Amniotic stem cell (primary cell): ENCODE measurements around the gene MAP4K1.

Experiments used
- DNase-seq: peaks from one replicate; lab custom pipeline; 2025; lab: John Stamatoyannopoulos, UW

Gene MAP4K1

GRCh38 chr19:38543807-38544568 is 73.8 kb downstream of the MAP4K1 start:
- peak; percentile 44 for DNase-seq

- no peak for DNase-seq
Observed at GRCh38 chr19:38543286-38543806, 74.4 kb downstream of the MAP4K1 start.

GRCh38 chr19:38542040-38542439 is 75.7 kb downstream of the MAP4K1 start:
- DNase-seq, result no peak

GRCh38 chr19:38539751-38540150 is 78.0 kb downstream of the MAP4K1 start:
- no peak for DNase-seq

GRCh38 chr19:38538793-38539528 is 78.8 kb downstream of the MAP4K1 start:
- DNase-seq, result no peak

GRCh38 chr19:38538386-38538785 is 79.4 kb downstream of the MAP4K1 start:
- no peak for DNase-seq
